GM23338 (cell line): Measurements from ENCODE around the gene AQP12B. TPM values are rescaled to one million over a fixed set of nuclear protein-coding genes. Genes with fewer than 3 reads are reported as not detected.

Experiments used
- ATAC-seq: fragments of 200-7000 bp; cut with Tn5 transposase; 3 replicates; pipeline ENCODE4 v1.9.1; 2020
- DNase-seq: peaks from one replicate; pipeline ENCODE4 v3.0.0-alpha.2; 2015; ENCODE audit warnings: low spot score
- H2AFZ ChIP-seq: fragments of 200-600 bp; sonication (generic); 2 replicates; pipeline ENCODE4 v1.8.0; 2016; ENCODE audit warnings: antibody characterized with exemption, mild to moderate bottlenecking, moderate library complexity
- H3F3A ChIP-seq: fragments of 200-600 bp; sonication (generic); replicated peaks from 2 replicates; pipeline ENCODE4 v1.8.0; 2017; ENCODE audit warnings: antibody characterized with exemption, mixed run types, low read depth
- H3K27ac ChIP-seq: fragments of 200-600 bp; sonication (generic); 2 replicates; pipeline ENCODE4 v1.6.1; 2016; ENCODE audit warnings: low read depth
- H3K27me3 ChIP-seq: fragments of 200-600 bp; sonication (generic); 2 replicates; pipeline ENCODE4 v1.8.0; 2016; ENCODE audit warnings: mild to moderate bottlenecking, mixed run types, moderate library complexity; ENCODE audit not compliant: insufficient read depth
- H3K36me3 ChIP-seq: fragments of 200-600 bp; sonication (generic); 2 replicates; pipeline ENCODE4 v1.8.0; 2016; ENCODE audit warnings: mild to moderate bottlenecking; ENCODE audit not compliant: insufficient read depth
- H3K4me1 ChIP-seq: fragments of 200-600 bp; sonication (generic); 2 replicates; pipeline ENCODE4 v1.8.0; 2016; ENCODE audit warnings: mild to moderate bottlenecking, moderate library complexity; ENCODE audit not compliant: insufficient read depth
- H3K4me2 ChIP-seq: fragments of 200-600 bp; sonication (generic); 2 replicates; pipeline ENCODE4 v1.7.1; 2017; ENCODE audit warnings: mixed run types
- H3K4me3 ChIP-seq: fragments of 200-600 bp; sonication (generic); 2 replicates; pipeline ENCODE4 v1.6.1; 2016; ENCODE audit warnings: mixed run types
- H3K79me2 ChIP-seq: fragments of 200-600 bp; sonication (generic); replicated peaks from 2 replicates; pipeline ENCODE4 v1.8.0; 2017; ENCODE audit warnings: mild to moderate bottlenecking; ENCODE audit not compliant: insufficient read depth
- H3K9me2 ChIP-seq: fragments of 200-600 bp; sonication (generic); 2 replicates; pipeline ENCODE4 v1.8.0; 2017; ENCODE audit not compliant: insufficient read depth
- H4K20me1 ChIP-seq: fragments of 200-600 bp; sonication (generic); replicated peaks from 2 replicates; pipeline ENCODE4 v1.8.0; 2017; ENCODE audit warnings: mild to moderate bottlenecking; ENCODE audit not compliant: insufficient read depth
- H3K27ac Mint-ChIP-seq: 2 replicates; pipeline ENCODE4 v1.8.0; 2020; ENCODE audit warnings: inconsistent platforms, mild to moderate bottlenecking, moderate library complexity, mixed read lengths
- H3K27me3 Mint-ChIP-seq: 3 replicates; pipeline ENCODE4 v1.8.0; 2022; ENCODE audit warnings: low read depth, mild to moderate bottlenecking, moderate library complexity, mixed read lengths, inconsistent platforms; ENCODE audit not compliant: insufficient read depth, poor library complexity
- H3K36me3 Mint-ChIP-seq: 3 replicates; pipeline ENCODE4 v1.8.0; 2021; ENCODE audit warnings: low read depth, mild to moderate bottlenecking, inconsistent platforms, moderate library complexity, mixed read lengths
- H3K4me1 Mint-ChIP-seq: 3 replicates; pipeline ENCODE4 v1.8.0; 2020; ENCODE audit warnings: mild to moderate bottlenecking, inconsistent platforms, mixed read lengths
- H3K4me3 Mint-ChIP-seq: 3 replicates; pipeline ENCODE4 v1.8.0; 2021; ENCODE audit warnings: moderate library complexity, mild to moderate bottlenecking, inconsistent platforms, mixed read lengths
- H3K9me3 Mint-ChIP-seq: 3 replicates; pipeline ENCODE4 v1.8.0; 2020; ENCODE audit warnings: moderate library complexity, mild to moderate bottlenecking, inconsistent platforms, mixed read lengths
- CREB1 ChIP-seq: fragments of 250-450 bp; sonication (Bioruptor Pico); IDR thresholded peaks from 2 replicates; pipeline ENCODE4 v1.5.0; 2020; ENCODE audit warnings: low read depth, mild to moderate bottlenecking, moderate library complexity
- EZH2 ChIP-seq: fragments of 200-600 bp; sonication (generic); IDR thresholded peaks from one replicate; pipeline ENCODE4 v1.8.0; 2017; ENCODE audit warnings: antibody characterized with exemption, mild to moderate bottlenecking, low read depth; ENCODE audit not compliant: unreplicated experiment
- EZH2phosphoT487 ChIP-seq: fragments of 200-600 bp; sonication (generic); IDR thresholded peaks from one replicate; pipeline ENCODE4 v1.8.1; 2018; ENCODE audit warnings: antibody characterized with exemption; ENCODE audit not compliant: unreplicated experiment
- JUNB ChIP-seq: IDR thresholded peaks from one replicate; pipeline ENCODE4 v1.6.1; 2016; ENCODE audit warnings: antibody characterized with exemption; ENCODE audit not compliant: unreplicated experiment
- NANOG ChIP-seq: IDR thresholded peaks from 2 replicates; pipeline ENCODE4 v1.6.1; 2016; ENCODE audit warnings: antibody characterized with exemption, borderline replicate concordance
- REST ChIP-seq: IDR thresholded peaks from one replicate; pipeline ENCODE4 v1.6.1; 2018; ENCODE audit warnings: antibody characterized with exemption; ENCODE audit not compliant: unreplicated experiment
- STAT1 ChIP-seq: IDR thresholded peaks from one replicate; pipeline ENCODE4 v1.6.1; 2016; ENCODE audit warnings: antibody characterized with exemption; ENCODE audit not compliant: unreplicated experiment
- ZNF331 ChIP-seq: fragments of 250-450 bp; sonication (Bioruptor Pico); IDR thresholded peaks from 2 replicates; pipeline ENCODE4 v1.5.0; 2020; ENCODE audit warnings: low read depth, mild to moderate bottlenecking, moderate library complexity
- polyA plus RNA-seq: library from polyadenylated mRNA; unstranded; fragments of >200 nt; fragmentation: Nextera tagmentation; extraction: Ambion mirVana; gene quantifications from 2 replicates; pipeline ENCODE4 v1.2.1, GENCODE V29; 2016
- total RNA-seq: library from RNA; depleted of rRNA; stranded (reverse); fragments of >200 nt; shearing (Covaris generic); gene quantifications from 2 replicates; pipeline ENCODE4 v1.2.3, GENCODE V29; 2014
- TF ChIP-seq, protein P1 (sequence below), 2 experiments: fragments of 200-600 bp in 1 of 2; sonication (generic) in 1 of 2; conservative IDR thresholded peaks; 2 replicates each; pipeline versions ENCODE4 v1.5.1 to v1.6.1; 2016 to 2017; ENCODE audit warnings: antibody characterized with exemption in 2 of 2, low read depth in 2 of 2, mild to moderate bottlenecking in 2 of 2, moderate library complexity in 1 of 2
- TF ChIP-seq, protein P2 (sequence below): fragments of 250-450 bp; sonication (Bioruptor Pico); IDR thresholded peaks from 2 replicates; pipeline ENCODE4 v1.5.0; 2020; ENCODE audit warnings: mild to moderate bottlenecking, moderate library complexity

The AQP12B gene
- total and polyA plus RNA-seq, 2 experiments from 2014 or later = not detected

DNA sequence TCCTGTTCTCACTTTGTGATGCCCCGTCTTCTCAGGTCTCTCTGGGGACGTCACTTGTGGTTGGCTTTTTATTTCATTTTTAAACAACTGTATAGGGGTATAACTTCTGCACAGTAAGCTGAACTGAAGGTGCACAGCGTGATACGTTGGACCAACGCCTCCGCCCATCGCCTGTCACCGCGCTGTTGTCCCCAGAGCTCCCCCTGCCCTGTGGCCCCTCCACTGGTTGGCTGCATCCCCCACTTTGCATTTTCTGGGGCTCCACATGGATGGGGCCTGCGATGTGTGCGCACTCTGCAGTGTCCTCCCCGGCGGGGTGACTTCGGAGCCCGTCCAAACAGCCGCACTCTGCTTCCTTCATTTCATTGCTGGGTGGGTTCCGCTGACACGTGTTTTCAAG is 43.1 kb downstream of the AQP12B start:
- Mint-ChIP-seq H3K36me3 (peaks cover 3% of the 10 kb centered on the region; the same call in 1 of the 3 replicates), H3K27me3 (peaks cover 10% of the 10 kb centered on the region), H3K4me3 (no peak overlapping the region), H3K9me3 (peaks cover 23% of the 10 kb centered on the region), H3K4me1 (no peaks in the 10 kb centered on the region), H3K27ac (no peak overlapping the region)
- Histone ChIP-seq H3K4me1 (no peaks in the 10 kb centered on the region), H3K27ac (no peak overlapping the region), H3K9me2 (no peaks in the 10 kb centered on the region), H3K27me3 (no peaks in the 10 kb centered on the region), H2AFZ (no peak overlapping the region), H3K4me2 (no peak overlapping the region), H3K4me3 (no peak overlapping the region), H3F3A (no peaks in the 10 kb centered on the region), H4K20me1 (no peaks in the 10 kb centered on the region), H3K79me2 (no peaks in the 10 kb centered on the region), H3K36me3 (no peaks in the 10 kb centered on the region)
- no peak for ATAC-seq
- TF ChIP-seq CREB1 (CRISPR knock-in tag) (no peak), JUNB (no peak), EZH2 (no peak), ZNF331 (no peak), STAT1 (no peak), REST (no peak), EZH2phosphoT487 (no peak)
- TF ChIP-seq, protein P1, sequence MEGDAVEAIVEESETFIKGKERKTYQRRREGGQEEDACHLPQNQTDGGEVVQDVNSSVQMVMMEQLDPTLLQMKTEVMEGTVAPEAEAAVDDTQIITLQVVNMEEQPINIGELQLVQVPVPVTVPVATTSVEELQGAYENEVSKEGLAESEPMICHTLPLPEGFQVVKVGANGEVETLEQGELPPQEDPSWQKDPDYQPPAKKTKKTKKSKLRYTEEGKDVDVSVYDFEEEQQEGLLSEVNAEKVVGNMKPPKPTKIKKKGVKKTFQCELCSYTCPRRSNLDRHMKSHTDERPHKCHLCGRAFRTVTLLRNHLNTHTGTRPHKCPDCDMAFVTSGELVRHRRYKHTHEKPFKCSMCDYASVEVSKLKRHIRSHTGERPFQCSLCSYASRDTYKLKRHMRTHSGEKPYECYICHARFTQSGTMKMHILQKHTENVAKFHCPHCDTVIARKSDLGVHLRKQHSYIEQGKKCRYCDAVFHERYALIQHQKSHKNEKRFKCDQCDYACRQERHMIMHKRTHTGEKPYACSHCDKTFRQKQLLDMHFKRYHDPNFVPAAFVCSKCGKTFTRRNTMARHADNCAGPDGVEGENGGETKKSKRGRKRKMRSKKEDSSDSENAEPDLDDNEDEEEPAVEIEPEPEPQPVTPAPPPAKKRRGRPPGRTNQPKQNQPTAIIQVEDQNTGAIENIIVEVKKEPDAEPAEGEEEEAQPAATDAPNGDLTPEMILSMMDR (conservative IDR thresholded peaks at IDR 0.05; ENCODE audit: low read depth in 2 of 2) = no peak
- no peak for DNase-seq

GRCh38 chr2:240638512-240639160 is 44.0 kb downstream of the AQP12B start:
- H4K20me1 ChIP-seq = no peaks in the 10 kb centered on the region
- Mint-ChIP-seq H3K27me3 (peaks cover 10% of the 10 kb centered on the region), H3K9me3 (peaks cover 32% of the 10 kb centered on the region), H3K4me3 (no peak overlapping the region), H3K27ac (no peak overlapping the region), H3K36me3 (peaks cover 3% of the 10 kb centered on the region; the same call in 2 of the 3 replicates), H3K4me1 (no peaks in the 10 kb centered on the region)
- no peak for DNase-seq
- H3K27me3 ChIP-seq = no peaks in the 10 kb centered on the region
- H3K27ac ChIP-seq = no peak overlapping the region
- H3K4me1 ChIP-seq = no peaks in the 10 kb centered on the region
- no peak overlapping the region for H3K4me3 ChIP-seq
- H3K36me3 ChIP-seq = no peaks in the 10 kb centered on the region
- no peak for ATAC-seq
- no peak overlapping the region for H2AFZ ChIP-seq
- no peaks in the 10 kb centered on the region for H3K9me2 ChIP-seq
- H3K79me2 ChIP-seq = no peaks in the 10 kb centered on the region
- no peaks in the 10 kb centered on the region for H3F3A ChIP-seq
- no peak overlapping the region for H3K4me2 ChIP-seq
- TF ChIP-seq NANOG (no peak), EZH2 (no peak)
- TF ChIP-seq, protein P2, sequence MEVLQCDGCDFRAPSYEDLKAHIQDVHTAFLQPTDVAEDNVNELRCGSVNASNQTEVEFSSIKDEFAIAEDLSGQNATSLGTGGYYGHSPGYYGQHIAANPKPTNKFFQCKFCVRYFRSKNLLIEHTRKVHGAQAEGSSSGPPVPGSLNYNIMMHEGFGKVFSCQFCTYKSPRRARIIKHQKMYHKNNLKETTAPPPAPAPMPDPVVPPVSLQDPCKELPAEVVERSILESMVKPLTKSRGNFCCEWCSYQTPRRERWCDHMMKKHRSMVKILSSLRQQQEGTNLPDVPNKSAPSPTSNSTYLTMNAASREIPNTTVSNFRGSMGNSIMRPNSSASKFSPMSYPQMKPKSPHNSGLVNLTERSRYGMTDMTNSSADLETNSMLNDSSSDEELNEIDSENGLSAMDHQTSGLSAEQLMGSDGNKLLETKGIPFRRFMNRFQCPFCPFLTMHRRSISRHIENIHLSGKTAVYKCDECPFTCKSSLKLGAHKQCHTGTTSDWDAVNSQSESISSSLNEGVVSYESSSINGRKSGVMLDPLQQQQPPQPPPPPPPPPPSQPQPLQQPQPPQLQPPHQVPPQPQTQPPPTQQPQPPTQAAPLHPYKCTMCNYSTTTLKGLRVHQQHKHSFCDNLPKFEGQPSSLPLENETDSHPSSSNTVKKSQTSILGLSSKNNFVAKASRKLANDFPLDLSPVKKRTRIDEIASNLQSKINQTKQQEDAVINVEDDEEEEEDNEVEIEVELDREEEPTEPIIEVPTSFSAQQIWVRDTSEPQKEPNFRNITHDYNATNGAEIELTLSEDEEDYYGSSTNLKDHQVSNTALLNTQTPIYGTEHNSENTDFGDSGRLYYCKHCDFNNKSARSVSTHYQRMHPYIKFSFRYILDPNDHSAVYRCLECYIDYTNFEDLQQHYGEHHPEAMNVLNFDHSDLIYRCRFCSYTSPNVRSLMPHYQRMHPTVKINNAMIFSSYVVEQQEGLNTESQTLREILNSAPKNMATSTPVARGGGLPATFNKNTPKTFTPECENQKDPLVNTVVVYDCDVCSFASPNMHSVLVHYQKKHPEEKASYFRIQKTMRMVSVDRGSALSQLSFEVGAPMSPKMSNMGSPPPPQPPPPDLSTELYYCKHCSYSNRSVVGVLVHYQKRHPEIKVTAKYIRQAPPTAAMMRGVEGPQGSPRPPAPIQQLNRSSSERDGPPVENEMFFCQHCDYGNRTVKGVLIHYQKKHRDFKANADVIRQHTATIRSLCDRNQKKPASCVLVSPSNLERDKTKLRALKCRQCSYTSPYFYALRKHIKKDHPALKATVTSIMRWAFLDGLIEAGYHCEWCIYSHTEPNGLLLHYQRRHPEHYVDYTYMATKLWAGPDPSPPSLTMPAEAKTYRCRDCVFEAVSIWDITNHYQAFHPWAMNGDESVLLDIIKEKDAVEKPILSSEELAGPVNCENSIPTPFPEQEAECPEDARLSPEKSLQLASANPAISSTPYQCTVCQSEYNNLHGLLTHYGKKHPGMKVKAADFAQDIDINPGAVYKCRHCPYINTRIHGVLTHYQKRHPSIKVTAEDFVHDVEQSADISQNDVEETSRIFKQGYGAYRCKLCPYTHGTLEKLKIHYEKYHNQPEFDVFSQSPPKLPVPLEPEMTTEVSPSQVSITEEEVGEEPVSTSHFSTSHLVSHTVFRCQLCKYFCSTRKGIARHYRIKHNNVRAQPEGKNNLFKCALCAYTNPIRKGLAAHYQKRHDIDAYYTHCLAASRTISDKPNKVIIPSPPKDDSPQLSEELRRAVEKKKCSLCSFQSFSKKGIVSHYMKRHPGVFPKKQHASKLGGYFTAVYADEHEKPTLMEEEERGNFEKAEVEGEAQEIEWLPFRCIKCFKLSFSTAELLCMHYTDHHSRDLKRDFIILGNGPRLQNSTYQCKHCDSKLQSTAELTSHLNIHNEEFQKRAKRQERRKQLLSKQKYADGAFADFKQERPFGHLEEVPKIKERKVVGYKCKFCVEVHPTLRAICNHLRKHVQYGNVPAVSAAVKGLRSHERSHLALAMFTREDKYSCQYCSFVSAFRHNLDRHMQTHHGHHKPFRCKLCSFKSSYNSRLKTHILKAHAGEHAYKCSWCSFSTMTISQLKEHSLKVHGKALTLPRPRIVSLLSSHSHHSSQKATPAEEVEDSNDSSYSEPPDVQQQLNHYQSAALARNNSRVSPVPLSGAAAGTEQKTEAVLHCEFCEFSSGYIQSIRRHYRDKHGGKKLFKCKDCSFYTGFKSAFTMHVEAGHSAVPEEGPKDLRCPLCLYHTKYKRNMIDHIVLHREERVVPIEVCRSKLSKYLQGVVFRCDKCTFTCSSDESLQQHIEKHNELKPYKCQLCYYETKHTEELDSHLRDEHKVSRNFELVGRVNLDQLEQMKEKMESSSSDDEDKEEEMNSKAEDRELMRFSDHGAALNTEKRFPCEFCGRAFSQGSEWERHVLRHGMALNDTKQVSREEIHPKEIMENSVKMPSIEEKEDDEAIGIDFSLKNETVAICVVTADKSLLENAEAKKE (CRISPR knock-in tag) = no peak
